GM19455 (cell line): Measurements from ENCODE around the gene EXOC3.
"Not testable (repeated sequence)": the region's sequence is repeated elsewhere in the genome, so short reads cannot be mapped to it uniquely, and the experiment has no call there.

Experiments used
- ATAC-seq: cut with Tn5 transposase; IDR thresholded peaks from one replicate; pipeline ENCODE4 v1.9.1; 2021; ENCODE audit not compliant: unreplicated experiment

EXOC3 gene

GRCh38 chr5:472076-472655, 29.2 kb downstream of the EXOC3 start:
- peak; percentile 22 for ATAC-seq

GRCh38 chr5:472656-473550, 29.9 kb downstream of the EXOC3 start:
- peak; percentile 63 for ATAC-seq

- ATAC-seq = peak; percentile 16
Measured at GRCh38 chr5:473551-474192, 30.7 kb downstream of the EXOC3 start.

GRCh38 chr5:474232-474839, 31.4 kb downstream of the EXOC3 start:
- not testable (repeated sequence) for ATAC-seq

- no peak for ATAC-seq
Measured at GRCh38 chr5:474840-475661, 32.1 kb downstream of the EXOC3 start.

- no peak for ATAC-seq
Measured at GRCh38 chr5:475704-476101, 32.7 kb downstream of the EXOC3 start.

- no peak for ATAC-seq
Measured at GRCh38 chr5:476102-476813, 33.3 kb downstream of the EXOC3 start.

GRCh38 chr5:476814-477175, 33.8 kb downstream of the EXOC3 start:
- no peak for ATAC-seq

- ATAC-seq = no peak
Measured at GRCh38 chr5:477247-477646, 34.3 kb downstream of the EXOC3 start.

- no peak for ATAC-seq
Measured at GRCh38 chr5:477871-478270, 34.9 kb downstream of the EXOC3 start.

- no peak for ATAC-seq
Measured at GRCh38 chr5:478369-478981, 35.5 kb downstream of the EXOC3 start.

- ATAC-seq = no peak
Measured at GRCh38 chr5:478982-479535, 36.1 kb downstream of the EXOC3 start.

- ATAC-seq = no peak
Measured at GRCh38 chr5:479566-480319, 36.8 kb downstream of the EXOC3 start.

GRCh38 chr5:481347-481746, 38.4 kb downstream of the EXOC3 start:
- no peak for ATAC-seq

- no peak for ATAC-seq
Measured at GRCh38 chr5:482021-482420, 39.0 kb downstream of the EXOC3 start.

- no peak for ATAC-seq
Measured at GRCh38 chr5:482506-482905, 39.5 kb downstream of the EXOC3 start.

- no peak for ATAC-seq
Measured at GRCh38 chr5:483011-483410, 40.0 kb downstream of the EXOC3 start.

- ATAC-seq = no peak
Measured at GRCh38 chr5:483434-484140, 40.6 kb downstream of the EXOC3 start.
